IgD-negative memory B cell (primary cell): ENCODE results near the gene PRKG2. TPM values are rescaled to one million over a fixed set of nuclear protein-coding genes. Genes with fewer than 3 reads are reported as not detected.

Experiments
- polyA plus RNA-seq: library from polyadenylated mRNA; unstranded; fragments of 300-500 nt; fragmentation: Illumina TruSeq; gene quantifications from one replicate; pipeline ENCODE4 v1.2.3, GENCODE V29; 2021

The PRKG2 gene
- polyA plus RNA-seq, 1 donor from 2014 or later, result 0.99 TPM

Other genes starting within 250 kb of the PRKG2 start
- gene BMP3, start 184.5 kb downstream of the PRKG2 start, polyA plus RNA-seq, result 0.05 TPM